NCI-H446 treated with DMSO at 0.1 percent for 48 hours (cell line): Measurements from ENCODE around the gene FOXI2.

Source experiments
- DNase-seq: peaks from one replicate; lab custom pipeline; 2025; lab: John Stamatoyannopoulos, UW

The FOXI2 gene

GRCh38 chr10:127743205-127743604, 6.2 kb downstream of the FOXI2 start:
- no peak for DNase-seq

GRCh38 chr10:127744956-127745355, 8.0 kb downstream of the FOXI2 start:
- no peak for DNase-seq

GRCh38 chr10:127745861-127746260, 8.9 kb downstream of the FOXI2 start:
- DNase-seq: no peak

- DNase-seq: no peak
These were observed 18.8 kb downstream of the FOXI2 start for GRCh38 chr10:127755753-127756152.

GRCh38 chr10:127756264-127756663, 19.3 kb downstream of the FOXI2 start:
- no peak for DNase-seq

GRCh38 chr10:127757033-127757432, 20.0 kb downstream of the FOXI2 start:
- no peak for DNase-seq

- DNase-seq: no peak
These were observed 22.3 kb downstream of the FOXI2 start for GRCh38 chr10:127759276-127759675.

- DNase-seq: no peak
These were observed 25.9 kb downstream of the FOXI2 start for GRCh38 chr10:127762925-127763324.

GRCh38 chr10:127774766-127775559, 38.0 kb downstream of the FOXI2 start:
- DNase-seq: no peak

- DNase-seq: no peak
These were observed 39.8 kb downstream of the FOXI2 start for GRCh38 chr10:127776816-127777215.

- DNase-seq: no peak
These were observed 44.4 kb downstream of the FOXI2 start for GRCh38 chr10:127781412-127781811.

GRCh38 chr10:127787873-127788272, 50.9 kb downstream of the FOXI2 start:
- DNase-seq: no peak

GRCh38 chr10:127790066-127790624, 53.2 kb downstream of the FOXI2 start:
- no peak for DNase-seq
